DOHH2 (cell line): ENCODE results near the gene HINT3.

Source experiments
- EZH2phosphoT487 ChIP-seq: fragments of 200-600 bp; sonication (generic); IDR thresholded peaks from 2 replicates; pipeline ENCODE4 v1.6.1; 2017; ENCODE audit warnings: borderline replicate concordance, mild to moderate bottlenecking, antibody characterized with exemption, low read length, moderate library complexity, mixed read lengths
- TF ChIP-seq, protein P1 (sequence below): fragments of 200-600 bp; sonication (generic); IDR thresholded peaks from one replicate; pipeline ENCODE4 v1.5.1; 2014; ENCODE audit warnings: antibody characterized with exemption, mild to moderate bottlenecking, low read depth, low read length; ENCODE audit not compliant: poor library complexity, severe bottlenecking

DNA sequence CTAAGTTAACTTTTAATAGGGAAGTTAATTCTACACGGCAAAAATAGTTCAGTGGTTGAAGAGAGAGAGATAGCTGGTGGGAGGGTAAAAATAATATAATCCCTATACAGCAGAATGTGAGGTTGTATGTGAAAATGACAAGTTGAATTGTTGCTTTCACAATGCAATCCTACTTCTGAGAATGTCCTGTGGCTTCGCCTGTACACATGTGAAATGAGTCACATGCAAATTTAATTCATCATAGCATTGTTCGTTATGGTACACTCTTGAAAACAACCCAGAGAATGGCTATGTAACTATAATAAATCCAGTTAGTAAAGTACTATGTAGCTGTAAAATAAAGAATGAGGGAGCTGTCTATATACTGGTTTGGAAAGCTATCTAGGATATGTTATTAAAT, 46.0 kb upstream of the HINT3 start:
- TF ChIP-seq, protein P1, sequence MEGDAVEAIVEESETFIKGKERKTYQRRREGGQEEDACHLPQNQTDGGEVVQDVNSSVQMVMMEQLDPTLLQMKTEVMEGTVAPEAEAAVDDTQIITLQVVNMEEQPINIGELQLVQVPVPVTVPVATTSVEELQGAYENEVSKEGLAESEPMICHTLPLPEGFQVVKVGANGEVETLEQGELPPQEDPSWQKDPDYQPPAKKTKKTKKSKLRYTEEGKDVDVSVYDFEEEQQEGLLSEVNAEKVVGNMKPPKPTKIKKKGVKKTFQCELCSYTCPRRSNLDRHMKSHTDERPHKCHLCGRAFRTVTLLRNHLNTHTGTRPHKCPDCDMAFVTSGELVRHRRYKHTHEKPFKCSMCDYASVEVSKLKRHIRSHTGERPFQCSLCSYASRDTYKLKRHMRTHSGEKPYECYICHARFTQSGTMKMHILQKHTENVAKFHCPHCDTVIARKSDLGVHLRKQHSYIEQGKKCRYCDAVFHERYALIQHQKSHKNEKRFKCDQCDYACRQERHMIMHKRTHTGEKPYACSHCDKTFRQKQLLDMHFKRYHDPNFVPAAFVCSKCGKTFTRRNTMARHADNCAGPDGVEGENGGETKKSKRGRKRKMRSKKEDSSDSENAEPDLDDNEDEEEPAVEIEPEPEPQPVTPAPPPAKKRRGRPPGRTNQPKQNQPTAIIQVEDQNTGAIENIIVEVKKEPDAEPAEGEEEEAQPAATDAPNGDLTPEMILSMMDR = no peak
- no peak for TF ChIP-seq EZH2phosphoT487
